NK-92 treated with Interleukin-12 subunit alpha and Interleukin-12 subunit beta, amount 100 ng/mL, for 24 hours (cell line): Measurements from ENCODE around the gene SLC27A2.

Experiments used
- DNase-seq: peaks from one replicate; lab custom pipeline; 2025; lab: John Stamatoyannopoulos, UW

SLC27A2 gene

DNA sequence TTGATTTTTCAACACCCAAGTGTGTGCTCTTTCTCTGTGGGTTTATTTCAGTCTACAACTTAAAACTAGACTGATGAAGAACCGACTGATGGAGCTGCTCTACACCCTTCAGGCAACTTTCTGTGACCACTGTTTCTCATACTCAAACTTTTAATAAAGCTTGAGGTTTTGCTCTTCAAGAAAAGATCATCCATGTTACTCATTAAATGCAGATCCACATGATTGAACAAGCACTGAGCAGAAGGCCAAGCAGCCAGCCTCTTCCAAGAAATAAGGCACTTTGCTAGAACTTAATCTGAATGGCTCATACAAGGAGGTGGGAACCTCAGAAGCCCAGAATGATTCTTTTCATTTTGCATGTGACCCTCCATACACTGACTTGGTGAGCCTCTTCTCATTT, 8.7 kb downstream of the SLC27A2 start:
- DNase-seq, result no peak

DNA sequence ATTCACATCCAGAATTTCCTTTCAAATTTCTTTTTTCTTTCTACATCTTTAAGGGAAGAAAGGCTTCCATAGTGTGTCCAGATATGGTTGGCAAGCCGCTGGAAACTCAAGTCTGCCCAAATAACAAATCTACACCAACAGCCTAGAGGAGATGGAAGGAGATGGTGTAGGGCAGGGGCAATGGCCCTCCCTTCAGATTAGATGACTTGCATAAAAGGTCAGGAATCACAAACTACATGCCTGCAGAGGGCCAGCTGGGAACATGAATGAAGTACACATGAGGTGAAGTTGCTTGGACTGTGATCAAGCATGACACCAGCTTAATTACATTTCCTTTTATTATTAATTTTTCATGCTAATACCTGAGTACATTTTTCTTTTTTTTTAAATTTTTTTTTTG, 10.2 kb downstream of the SLC27A2 start:
- DNase-seq, result no peak

GRCh38 chr15:50192926-50193620, 11.1 kb downstream of the SLC27A2 start:
- DNase-seq, result no peak

DNA sequence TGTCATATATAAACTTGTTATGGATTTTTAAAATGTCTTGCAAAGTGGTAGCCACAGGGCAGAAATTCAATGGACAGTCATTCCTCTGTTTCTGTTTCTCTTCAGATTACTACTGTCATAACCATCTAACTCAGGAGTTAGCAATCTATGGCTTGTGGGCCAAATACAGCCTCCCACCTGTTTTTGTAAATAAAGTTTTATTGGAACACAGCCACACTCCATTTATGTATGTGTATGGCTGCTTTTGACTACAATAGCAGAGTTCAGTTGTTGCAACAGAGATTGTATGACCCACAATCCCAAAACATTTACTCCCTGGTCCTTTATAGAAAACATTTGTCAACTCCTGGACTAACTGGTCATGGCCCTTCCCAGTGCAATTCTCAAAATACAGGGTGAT, 20.0 kb downstream of the SLC27A2 start:
- no peak for DNase-seq

DNA sequence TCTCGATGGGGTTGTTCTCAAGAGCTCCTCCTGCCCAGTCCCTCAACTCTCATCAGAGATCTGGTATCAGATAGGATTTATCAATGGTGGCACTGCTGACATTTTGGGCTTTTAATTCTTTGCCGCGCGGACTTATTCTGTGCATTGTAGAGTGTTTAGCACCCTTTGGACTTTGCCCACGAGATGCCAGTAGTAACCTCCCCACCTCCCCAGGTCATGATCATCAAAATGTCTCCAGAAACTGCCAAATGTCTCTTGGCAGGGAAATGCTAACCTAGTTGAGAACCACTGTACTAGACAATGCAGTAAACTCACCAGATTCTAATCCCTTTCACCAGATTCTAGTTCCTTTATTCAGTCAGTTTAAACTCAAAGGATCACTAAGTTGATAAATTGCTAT, 24.0 kb downstream of the SLC27A2 start:
- no peak for DNase-seq

- DNase-seq, result no peak
Measured at GRCh38 chr15:50209809-50210208, 27.8 kb downstream of the SLC27A2 start.

DNA sequence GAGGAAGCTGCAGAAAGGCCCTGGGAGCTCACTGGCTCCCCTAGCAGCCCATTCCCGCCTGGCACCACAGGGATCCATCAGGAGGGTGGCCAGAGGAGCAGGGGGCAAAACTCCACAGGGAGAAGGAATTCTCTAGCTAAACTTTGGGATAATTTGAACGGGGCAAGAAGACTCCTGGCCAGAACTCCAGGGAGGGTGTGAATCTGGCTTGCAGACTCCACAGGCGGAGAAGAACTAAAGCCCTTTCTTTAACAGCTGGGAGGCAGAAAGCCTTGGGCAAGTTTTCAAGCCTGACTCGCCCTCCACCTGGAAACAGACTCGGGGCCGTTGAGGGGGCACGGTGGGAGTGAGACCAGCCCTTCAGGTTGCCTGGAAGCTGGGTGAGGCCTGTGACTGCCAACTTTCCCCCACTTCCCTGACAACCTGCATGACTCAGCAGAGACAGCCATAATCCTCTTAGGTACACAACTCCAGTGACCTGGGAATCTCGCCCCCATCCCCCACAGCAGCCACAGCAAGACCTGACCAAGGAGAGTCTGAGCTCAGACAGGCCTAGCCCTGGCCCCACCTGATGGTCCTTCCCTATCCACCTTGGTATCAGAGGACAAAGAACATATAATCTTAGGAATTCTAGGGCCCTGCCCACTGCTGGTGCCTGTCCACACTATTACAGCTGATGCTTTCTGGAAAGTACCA, 28.6 kb downstream of the SLC27A2 start:
- DNase-seq, result no peak

DNA sequence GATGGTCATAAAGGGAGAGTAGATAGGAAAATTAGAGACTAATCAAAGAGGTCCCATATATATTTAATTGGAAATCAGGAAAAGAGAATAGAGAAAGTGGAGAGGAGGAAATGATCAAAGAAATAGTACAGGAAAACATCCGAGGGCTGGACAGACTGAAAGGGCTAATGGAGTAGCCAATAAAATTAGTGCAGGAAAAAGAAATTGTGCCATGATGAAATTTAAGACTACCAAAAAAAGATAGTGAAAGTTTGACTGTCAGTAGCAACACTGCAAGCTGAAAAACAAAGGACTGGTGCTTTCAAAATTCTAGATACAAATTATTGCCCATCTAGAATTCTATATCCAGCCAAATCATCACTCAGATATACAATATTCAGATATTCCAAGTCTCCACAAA, 36.3 kb downstream of the SLC27A2 start:
- no peak for DNase-seq

DNA sequence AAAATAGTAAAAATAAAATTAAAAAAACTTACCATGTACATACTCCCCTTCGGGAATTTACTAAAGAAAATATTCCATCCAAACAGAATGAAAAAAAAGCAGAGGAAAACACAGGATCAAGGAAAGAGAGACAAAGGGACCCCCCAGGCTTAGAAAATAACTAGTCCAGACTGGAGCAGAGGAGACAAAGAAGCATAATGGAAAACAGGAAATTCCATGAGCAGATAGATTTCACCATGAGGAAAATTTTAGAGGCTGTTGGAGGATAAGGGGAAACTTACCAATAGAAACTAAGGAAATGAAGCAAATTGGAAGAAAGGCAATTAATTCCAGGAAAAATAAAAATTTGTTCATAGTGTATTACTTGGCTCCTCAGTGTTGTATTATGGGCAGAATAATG, 36.7 kb downstream of the SLC27A2 start:
- no peak for DNase-seq

DNA sequence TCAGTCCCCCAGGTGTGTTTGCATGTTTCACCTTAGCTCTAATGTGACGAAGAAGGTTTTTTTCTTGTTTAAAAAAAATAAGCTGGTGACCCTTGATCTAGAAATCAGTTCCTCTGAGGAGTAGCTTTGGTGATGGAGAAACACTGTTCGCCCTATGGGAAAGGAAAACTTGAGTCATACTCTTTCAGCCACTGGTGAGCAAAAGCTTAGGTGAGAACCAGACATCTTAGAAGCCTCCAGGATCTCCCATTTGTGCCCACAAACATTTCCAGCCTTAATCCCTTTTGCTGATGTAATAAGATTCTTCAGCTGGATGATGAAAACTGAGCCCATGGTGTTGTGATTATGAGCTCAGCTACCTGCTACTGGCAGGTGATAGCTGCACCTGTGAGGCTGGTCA, 37.8 kb downstream of the SLC27A2 start:
- no peak for DNase-seq

DNA sequence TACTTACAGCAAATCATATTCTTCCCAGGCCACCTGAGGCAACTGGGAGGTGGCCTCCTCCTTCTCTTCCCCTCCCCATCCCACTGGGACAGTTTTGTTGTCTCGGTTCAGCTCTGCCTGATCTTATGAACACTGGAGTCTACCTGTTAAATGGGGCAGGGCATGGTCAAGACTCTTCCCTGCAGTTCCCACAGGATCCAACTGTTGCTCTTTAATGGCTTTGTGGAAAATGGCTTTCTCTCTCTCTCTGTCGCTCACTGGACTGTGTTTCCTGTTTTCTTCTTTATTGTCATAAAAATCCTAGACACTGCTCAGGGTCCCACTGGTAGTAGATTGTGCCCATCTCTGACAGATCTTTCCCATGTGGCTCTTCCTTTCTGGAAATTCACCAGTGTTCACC, 40.2 kb downstream of the SLC27A2 start:
- DNase-seq, result no peak

DNA sequence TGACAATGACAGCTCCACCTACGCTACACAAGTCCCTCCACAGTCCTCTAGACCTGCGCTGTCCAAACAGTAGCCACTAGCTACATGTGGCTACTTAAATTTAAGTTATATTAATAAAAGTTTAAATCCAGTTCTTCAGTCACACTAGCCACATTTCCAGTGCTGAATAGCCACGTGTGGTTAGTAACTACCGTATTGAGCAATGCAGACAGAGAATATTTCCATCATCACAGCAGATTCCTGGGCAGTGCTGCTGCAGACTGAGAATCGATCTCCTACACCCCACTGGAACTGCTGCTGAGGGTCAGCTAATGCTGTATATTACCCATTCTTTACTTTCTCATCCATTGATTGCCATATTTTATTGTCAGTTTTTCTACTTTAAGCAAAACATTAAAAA, 42.6 kb downstream of the SLC27A2 start:
- no peak for DNase-seq

DNA sequence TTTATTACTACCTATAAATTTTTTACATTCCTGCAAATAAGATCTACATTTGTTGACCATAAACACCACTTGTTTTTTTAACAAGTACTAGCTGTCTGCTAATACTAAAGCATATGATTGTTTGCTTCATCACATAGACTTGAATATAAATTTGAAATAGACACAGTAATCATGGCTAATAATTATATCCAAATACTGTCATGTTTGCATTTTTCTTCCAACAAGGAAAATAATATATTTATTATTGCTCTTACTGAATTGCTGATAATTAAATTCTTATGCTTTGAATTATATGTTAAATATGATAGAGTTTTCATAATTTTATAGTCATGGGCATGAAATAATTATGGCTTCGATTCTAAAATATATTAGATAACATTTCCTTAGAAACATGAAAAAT, 43.1 kb downstream of the SLC27A2 start:
- DNase-seq, result no peak

GRCh38 chr15:50225938-50226337, 43.9 kb downstream of the SLC27A2 start:
- DNase-seq, result no peak

DNA sequence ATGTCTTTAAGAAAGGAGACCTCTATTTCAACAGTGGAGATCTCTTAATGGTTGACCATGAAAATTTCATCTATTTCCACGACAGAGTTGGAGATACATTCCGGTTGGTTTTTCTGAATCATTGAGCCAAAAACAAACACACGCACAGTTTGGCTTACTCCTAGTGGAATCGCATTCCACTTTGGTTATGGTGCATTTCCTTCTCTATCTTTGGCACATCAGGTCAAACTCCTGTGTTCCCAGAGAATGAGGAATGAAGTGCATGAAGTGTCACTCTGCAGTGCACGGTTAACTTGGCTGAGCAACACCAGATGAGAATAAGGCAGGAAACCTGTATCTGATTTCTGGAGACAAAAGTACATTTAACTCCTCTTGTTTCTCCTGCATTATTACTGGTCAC, 45.1 kb downstream of the SLC27A2 start:
- DNase-seq, result no peak

DNA sequence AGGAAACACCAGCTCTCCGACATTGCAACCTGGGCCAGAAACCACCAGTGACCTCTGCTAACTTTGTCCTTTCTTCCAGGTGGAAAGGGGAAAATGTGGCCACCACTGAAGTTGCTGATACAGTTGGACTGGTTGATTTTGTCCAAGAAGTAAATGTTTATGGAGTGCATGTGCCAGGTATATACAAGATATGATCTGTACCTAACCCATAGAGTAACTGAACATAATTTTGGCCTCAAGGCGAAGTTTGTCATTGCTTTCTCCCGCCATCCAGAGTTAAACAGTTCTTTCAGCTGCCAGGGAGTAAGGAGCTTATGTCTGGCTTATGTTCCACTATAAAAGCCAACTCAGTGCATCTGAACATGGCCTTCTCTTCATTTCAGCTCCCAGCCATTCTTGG, 46.9 kb downstream of the SLC27A2 start:
- DNase-seq, result no peak

DNA sequence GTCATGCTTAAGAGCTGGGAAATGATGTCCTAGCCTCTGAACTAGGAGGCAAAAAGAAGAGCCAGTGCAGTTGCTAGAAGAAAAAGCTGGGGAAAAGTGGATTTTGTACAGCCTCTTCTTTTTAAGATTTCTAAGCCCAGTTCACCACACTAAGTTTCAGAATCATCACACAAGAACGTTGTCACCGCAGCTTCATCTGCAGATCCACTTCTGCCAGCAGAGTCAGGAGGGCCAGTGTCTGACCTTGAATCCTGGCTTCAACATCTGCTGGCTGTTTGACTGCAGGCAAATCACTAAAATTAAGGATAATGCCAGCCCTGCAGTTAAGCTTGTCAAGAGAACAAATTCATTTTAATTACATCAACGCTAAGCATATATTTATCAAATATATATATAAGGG, 47.3 kb downstream of the SLC27A2 start:
- DNase-seq, result no peak

- DNase-seq, result no peak
Measured at GRCh38 chr15:50231761-50232160, 49.8 kb downstream of the SLC27A2 start.

- no peak for DNase-seq
Measured at GRCh38 chr15:50232791-50233190, 50.8 kb downstream of the SLC27A2 start.

GRCh38 chr15:50233192-50233736, 51.3 kb downstream of the SLC27A2 start:
- DNase-seq, result no peak

DNA sequence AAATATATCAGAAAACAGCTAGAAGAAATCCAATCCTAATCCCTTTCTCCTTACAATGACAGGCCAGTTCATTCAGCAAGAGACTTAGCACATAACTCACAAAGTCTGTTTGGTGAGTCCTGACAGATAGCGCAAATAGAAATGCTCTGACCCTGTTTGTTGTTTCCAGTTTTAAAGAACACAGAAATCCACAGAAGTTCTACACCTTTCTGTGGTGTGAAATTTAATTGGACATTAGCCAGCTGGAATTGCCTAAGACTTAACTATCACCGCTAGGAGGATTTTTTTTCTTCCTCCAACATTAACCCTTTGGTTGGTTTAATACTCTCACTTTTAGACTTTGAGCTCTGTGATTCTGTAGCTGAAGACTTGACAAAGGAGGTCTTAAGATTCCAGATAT, 52.8 kb downstream of the SLC27A2 start:
- no peak for DNase-seq

GRCh38 chr15:50235794-50236193, 53.8 kb downstream of the SLC27A2 start:
- DNase-seq, result no peak

GRCh38 chr15:50236433-50236832, 54.4 kb downstream of the SLC27A2 start:
- no peak for DNase-seq

GRCh38 chr15:50238255-50238654, 56.3 kb downstream of the SLC27A2 start:
- DNase-seq, result no peak
